T-helper 1 cell (primary cell): ENCODE data around the gene GFRAL.

ENCODE experiments used
- DNase-seq, 5 donors: peaks; one replicate each; pipeline ENCODE4 v3.0.0-alpha.2; 2012 to 2020

The GFRAL gene

DNA sequence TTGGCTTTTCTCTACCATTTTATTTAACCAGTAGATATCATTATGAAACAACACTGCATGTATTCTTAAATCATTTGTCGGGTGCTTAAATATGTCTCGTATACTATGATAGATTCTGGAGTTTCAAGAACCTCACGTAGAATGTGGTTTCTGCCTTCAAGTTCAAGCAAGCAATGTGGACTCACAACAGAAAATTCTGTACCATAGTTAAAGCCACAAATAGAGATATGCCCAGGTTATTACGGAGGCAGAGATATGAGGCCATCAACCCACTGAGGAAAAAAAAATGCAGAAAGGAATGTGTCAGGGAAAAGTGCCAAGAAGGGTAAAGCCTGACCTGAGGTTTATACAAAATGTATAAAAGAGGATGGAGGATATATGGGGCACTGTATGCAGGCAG lies 109.9 kb downstream of the GFRAL start:
- no peak for DNase-seq

DNA sequence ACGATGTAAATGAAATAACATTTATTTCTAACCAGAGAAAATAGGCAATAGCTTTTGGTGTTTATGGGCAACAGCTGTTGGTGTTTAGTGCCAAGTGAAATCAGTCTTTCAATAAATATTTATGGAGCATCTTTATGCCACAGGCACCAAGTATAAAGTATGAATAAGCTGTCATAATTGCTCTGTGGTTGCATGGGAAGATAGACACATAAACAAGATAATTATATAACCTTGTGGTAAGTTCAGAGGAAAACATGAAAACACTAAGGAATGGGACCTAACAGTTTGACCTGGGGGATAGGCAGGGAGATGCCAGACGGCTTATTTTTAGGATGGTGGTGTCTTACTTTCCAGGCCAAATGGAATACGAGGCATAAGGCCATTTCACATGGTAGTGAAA lies 110.9 kb downstream of the GFRAL start:
- DNase-seq = no peak

DNA sequence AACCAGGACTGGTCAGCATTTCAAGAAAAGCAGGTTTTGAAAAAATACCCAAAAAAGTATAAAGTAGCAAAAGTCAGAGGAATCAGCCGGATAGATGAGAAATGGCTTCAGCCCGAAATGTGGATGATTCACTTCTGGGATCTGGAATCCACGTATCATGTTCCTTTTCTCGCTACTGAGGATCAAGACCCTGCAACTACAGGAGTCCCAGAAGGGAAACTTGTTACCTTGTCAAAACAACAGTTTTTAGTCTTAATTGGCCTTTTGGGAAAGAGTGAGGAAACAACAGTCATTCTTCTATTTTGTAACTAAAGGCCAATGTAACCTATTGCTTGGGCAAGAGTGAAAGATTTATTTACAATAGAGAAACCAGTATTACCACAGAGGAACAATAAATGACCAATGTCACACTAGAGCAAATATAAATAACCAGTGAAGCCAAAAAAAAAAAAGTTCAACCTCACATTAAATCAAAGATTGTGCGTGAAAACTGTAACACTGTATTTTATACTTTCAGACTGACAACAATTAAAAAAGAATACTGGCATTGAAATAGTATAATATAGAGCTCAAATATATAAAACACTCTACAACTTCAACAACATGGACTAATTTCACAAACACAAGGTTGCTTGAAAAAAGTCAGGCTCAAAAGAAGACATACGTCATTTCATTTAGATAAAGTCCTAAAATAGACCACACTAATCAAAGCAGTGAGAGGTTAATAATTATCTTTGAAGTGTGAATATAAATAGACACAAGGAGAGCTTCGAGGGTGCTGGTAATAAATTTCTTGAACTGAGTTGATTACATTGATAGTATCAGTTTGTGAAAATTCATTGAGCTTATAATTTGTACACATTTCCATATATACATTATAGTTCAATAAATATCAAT lies 116.2 kb downstream of the GFRAL start:
- DNase-seq = no peak

DNA sequence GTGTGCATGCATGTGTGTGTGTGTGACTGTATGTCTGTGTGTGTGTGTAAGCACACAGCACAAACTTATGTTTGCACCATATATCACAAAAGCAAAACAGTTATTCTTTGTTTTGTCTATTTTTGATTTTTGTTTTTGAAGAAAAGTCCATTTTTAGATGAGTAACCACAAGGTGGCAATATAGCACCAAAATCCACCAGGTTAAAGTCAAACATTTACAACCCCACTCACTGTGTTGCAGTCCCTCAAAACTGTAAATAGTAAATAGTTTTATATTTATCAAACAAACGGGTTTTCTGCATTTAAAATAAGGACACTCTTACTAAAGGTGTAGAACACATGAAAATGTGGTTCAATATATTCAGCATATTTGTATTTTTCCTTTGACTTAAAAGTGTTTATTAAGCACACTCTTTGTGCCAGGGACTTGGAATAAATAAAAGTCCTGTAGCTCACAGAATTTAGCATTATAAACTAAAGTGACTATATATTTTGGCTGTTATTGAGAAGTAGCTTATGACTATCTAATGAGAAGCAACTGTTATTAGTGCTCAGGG lies 118.5 kb downstream of the GFRAL start:
- DNase-seq = no peak

DNA sequence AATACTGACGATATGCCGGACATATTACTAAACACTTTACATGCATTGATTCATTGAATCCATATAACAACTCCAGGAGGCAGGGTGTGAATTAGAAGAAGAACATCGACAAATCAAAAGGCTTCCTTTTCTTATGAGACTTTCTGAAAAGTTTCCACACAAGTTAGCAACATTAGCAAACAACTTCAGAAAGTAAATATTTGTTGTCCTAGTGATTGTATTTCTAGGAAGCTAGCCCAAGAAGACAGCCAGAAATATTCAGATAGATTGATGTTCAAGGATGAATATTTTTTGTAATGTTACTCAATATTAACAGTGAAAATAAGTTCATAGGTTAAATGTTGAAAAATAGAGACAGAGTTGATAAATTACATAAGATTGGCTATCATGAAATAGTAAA lies 120.6 kb downstream of the GFRAL start:
- DNase-seq = no peak

DNA sequence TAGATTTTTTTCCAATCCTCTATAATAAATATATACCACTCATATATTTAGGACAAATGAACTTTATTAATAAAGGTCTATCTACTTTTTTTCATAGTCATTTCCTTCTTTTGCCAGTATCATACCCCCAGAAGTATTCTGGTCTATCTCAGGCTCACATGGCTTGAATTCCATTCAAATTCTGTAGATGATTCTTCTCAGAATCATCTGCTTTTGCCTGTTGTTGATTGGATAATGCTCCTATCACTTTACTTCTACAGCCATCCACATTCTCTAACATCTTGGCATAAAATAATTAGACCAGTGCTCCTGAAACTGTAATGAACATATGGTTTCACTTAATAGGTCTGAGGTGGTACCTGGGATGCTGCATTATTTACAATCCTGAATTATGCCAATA lies 121.2 kb downstream of the GFRAL start:
- DNase-seq = no peak

DNA sequence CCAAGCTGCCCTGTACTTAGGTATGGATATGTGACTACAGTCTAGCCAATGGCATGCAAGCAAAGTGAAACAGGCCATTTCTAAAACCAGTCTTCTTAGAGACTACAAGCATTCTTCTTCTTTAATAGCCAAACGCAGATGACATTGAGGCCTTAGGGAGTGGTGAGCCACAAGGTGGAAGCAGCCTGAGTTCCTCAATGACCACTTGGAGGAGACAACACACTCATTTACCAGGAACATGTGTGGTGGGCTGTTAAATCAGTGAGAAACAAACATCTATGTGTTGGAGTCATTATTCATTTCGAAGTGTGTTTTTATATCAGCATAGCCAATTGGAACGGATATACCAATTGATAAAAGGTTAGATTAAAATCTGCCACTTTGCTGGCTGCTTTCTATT lies 122.0 kb downstream of the GFRAL start:
- no peak for DNase-seq

DNA sequence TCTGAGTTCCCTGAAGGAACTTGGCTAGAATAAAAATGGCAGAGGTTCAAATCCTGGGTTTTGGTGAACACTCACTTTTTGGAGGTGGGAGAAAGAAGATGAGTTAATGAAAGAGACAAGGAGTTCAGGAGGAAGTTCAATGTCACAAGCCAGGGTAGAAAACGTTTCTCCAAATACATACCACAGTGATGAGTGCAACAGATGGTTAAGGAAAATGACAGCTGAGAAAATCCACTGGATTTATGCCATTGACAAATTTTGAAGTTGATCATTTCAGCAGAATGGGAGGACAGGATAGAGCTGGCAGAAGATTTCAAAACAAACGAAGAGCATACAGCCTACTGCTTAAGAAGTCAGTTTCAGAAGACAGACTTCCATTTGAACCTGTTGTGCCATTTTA lies 122.7 kb downstream of the GFRAL start:
- DNase-seq = no peak
